Lung (tissue), 12 donors: ENCODE data around the gene TEKTIP1. TPM values are rescaled to one million over a fixed set of nuclear protein-coding genes. Genes with fewer than 3 reads are reported as not detected.
A peak's percentile ranks its signal among the peaks of the same experiment; 100 is the strongest.

Experiments
- ATAC-seq: fragments of 200-7000 bp; cut with Tn5 transposase; one replicate; pipeline ENCODE4 v1.9.1; 2020; ENCODE audit warnings: moderate number of reproducible peaks; ENCODE audit not compliant: insufficient read depth, low FRiP score
- DNase-seq, 3 donors: peaks; one replicate each; pipeline ENCODE4 v3.0.0-alpha.2; 2013 to 2017
- H3K27ac ChIP-seq, 2 donors: one replicate each; pipeline ENCODE4 v1.5.1; 2013; ENCODE audit warnings: mild to moderate bottlenecking in 2 of 2, moderate library complexity in 2 of 2, control low read depth in 1 of 2, inconsistent platforms in 1 of 2, low read depth in 1 of 2, low read length in 1 of 2
- H3K27me3 ChIP-seq, 3 donors: one replicate each; pipeline ENCODE4 v1.5.1; 2013; ENCODE audit warnings: low read length in 2 of 3; ENCODE audit not compliant: control insufficient read depth in 3 of 3, insufficient read depth in 3 of 3
- H3K36me3 ChIP-seq, 4 donors: one replicate each; pipeline ENCODE4 v1.5.1; 2013; ENCODE audit warnings: low read length in 4 of 4, mild to moderate bottlenecking in 1 of 4, moderate library complexity in 1 of 4; ENCODE audit not compliant: control insufficient read depth in 4 of 4, insufficient read depth in 4 of 4
- H3K4me1 ChIP-seq, 5 donors: one replicate each; pipeline ENCODE4 v1.5.1; 2013; ENCODE audit warnings: low read length in 5 of 5, mild to moderate bottlenecking in 2 of 5, moderate library complexity in 1 of 5; ENCODE audit not compliant: control insufficient read depth in 5 of 5, insufficient read depth in 5 of 5
- H3K4me3 ChIP-seq: one replicate; pipeline ENCODE4 v1.5.1; 2013; ENCODE audit warnings: mild to moderate bottlenecking, control low read depth, moderate library complexity
- H3K9ac ChIP-seq, 2 donors: one replicate each; pipeline ENCODE4 v1.5.1; 2013; ENCODE audit warnings: low read length in 2 of 2, control low read depth in 1 of 2; ENCODE audit not compliant: insufficient read depth in 1 of 2
- H3K9me3 ChIP-seq, 4 donors: one replicate each; pipeline ENCODE4 v1.5.1; 2013; ENCODE audit warnings: low read length in 3 of 4, mild to moderate bottlenecking in 1 of 4, moderate library complexity in 1 of 4; ENCODE audit not compliant: control insufficient read depth in 4 of 4, insufficient read depth in 3 of 4
- CTCF ChIP-seq: IDR thresholded peaks from 2 replicates; pipeline ENCODE4 v1.5.1; 2012; ENCODE audit warnings: mild to moderate bottlenecking; ENCODE audit errors: control extremely low read depth, extremely low read depth
- WGBS, 2 donors: extraction: QIAGEN DNeasy Blood & Tissue Kit; methylation state at CpG; one replicate each; pipeline ENCODE4 v1.1.7; 2013; 5-methylcytosine and 5-hydroxymethylcytosine counted together
- polyA plus RNA-seq, 2 donors: library from polyadenylated mRNA; stranded (reverse); fragments of 200-250 nt; gene quantifications; one replicate each; pipeline ENCODE4 v1.2.1, GENCODE V29; 2013
- total RNA-seq, 2 donors: library from RNA; depleted of rRNA in 1 of 2; stranded (reverse); fragments of >200 nt in 1 of 2; gene quantifications; one replicate each; pipeline ENCODE4 v1.2.1, GENCODE V29; 2014 to 2021
- donor health status: control.
- donor health status: control.
- donor health status: Bipolar disorder and iron deficiency.
- donor health status: healthy.
- donor health status: DM: yes; HTN: yes; CAD: no.

TEKTIP1 gene
- total and polyA plus RNA-seq, 4 donors: 0.20 to 5.8 (median 0.91) TPM

- DNase-seq: no peak
- peaks cover 0 to 17% (median 0%) of the 10 kb centered on the region in 5 donors for H3K4me1 ChIP-seq
- H3K4me3 ChIP-seq: peak overlapping the region; percentile 93
- 30 to 37% methylated on average over 9 of the region's 9 CpGs for WGBS, 2 donors
- no peaks in the 10 kb centered on the region for H3K36me3 ChIP-seq
- TF ChIP-seq CTCF: no peak
- no peaks in the 10 kb centered on the region for H3K9me3 ChIP-seq
- peak overlapping the region in 1 of 2 donors; percentile 78 for H3K9ac ChIP-seq
- peak overlapping the region in 1 of 2 donors; percentile 56 for H3K27ac ChIP-seq
- ATAC-seq: no peak
- H3K27me3 ChIP-seq: no peaks in the 10 kb centered on the region
These were observed 17.5 kb downstream of the TEKTIP1 start for GRCh38 chr19:3556423-3556977.

- peak overlapping the region; percentile 56 to 70 for H3K27ac ChIP-seq
- DNase-seq: no peak
These were observed 18.0 kb downstream of the TEKTIP1 start for GRCh38 chr19:3556978-3557460.

GRCh38 chr19:3557461-3558248 lies 18.7 kb downstream of the TEKTIP1 start, which contains the start of gene MFSD12:
Gene MFSD12 (minus strand): TSS chr19:3557586. CDS start chr19:3557403, 183 bp downstream.
- DNase-seq (peak; percentile 94 to 96 (median 95)), ATAC-seq (peak; percentile 99)
- peaks cover 0 to 16% (median 0%) of the 10 kb centered on the region in 5 donors for H3K4me1 ChIP-seq
- H3K27ac ChIP-seq: peak within 1 kb of the TSS; percentile 62 to 70
- no peaks in the 10 kb centered on the region for H3K27me3 ChIP-seq
- H3K9me3 ChIP-seq: no peaks in the 10 kb centered on the region
- H3K9ac ChIP-seq: peak within 1 kb of the TSS in 1 of 2 donors; percentile 78
- no peaks in the 10 kb centered on the region for H3K36me3 ChIP-seq
- H3K4me3 ChIP-seq: peak within 1 kb of the TSS; percentile 93
- TF ChIP-seq CTCF: peak; percentile 18
- 1% methylated on average over 65 to 81 of the region's 81 CpGs for WGBS, 2 donors

More at GRCh38 chr19:3556978-3557460, 18.0 kb downstream of the TEKTIP1 start:
- WGBS, 2 donors: 0 to 1% methylated on average over 35 to 60 of the region's 60 CpGs
- TF ChIP-seq CTCF: no peak
- Histone ChIP-seq H3K36me3 (no peaks in the 10 kb centered on the region), H3K9ac (peak overlapping the region in 1 of 2 donors; percentile 78), H3K27me3 (no peaks in the 10 kb centered on the region), H3K9me3 (no peaks in the 10 kb centered on the region), H3K4me3 (peak overlapping the region; percentile 93), H3K4me1 (peaks cover 0 to 17% (median 0%) of the 10 kb centered on the region in 5 donors)
- ATAC-seq: no peak
